HG02970 (cell line): ENCODE data around the gene GTPBP3.
"Not testable (repeated sequence)": the region's sequence is repeated elsewhere in the genome, so short reads cannot be mapped to it uniquely, and the experiment has no call there.

ENCODE experiments used
- ATAC-seq: cut with Tn5 transposase; IDR thresholded peaks from one replicate; pipeline ENCODE4 v1.9.1; 2021; ENCODE audit warnings: mild to moderate bottlenecking, moderate library complexity, moderate number of reproducible peaks; ENCODE audit not compliant: unreplicated experiment, low FRiP score

Gene GTPBP3

DNA sequence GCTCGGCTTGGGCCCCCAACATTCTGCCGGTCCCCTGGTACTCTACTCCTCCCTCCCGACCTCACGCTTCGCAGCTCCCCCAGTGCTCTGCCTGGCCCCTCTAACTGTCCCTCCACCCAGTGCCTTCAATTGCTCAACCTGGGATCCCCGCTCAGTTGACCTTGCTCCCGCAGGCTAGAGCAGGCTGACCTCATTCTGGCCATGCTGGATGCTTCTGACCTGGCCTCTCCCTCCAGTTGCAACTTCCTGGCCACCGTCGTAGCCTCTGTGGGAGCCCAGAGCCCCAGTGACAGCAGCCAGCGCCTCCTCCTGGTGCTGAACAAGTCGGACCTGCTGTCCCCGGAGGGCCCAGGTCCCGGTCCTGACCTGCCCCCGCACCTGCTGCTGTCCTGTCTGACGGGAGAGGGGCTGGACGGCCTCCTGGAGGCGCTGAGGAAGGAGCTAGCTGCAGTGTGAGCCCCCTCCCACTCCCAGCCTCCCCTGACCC, 3.6 kb downstream of the GTPBP3 start:
- ATAC-seq, result no peak

- no peak for ATAC-seq
Measured at GRCh38 chr19:17341386-17341785, 4.0 kb downstream of the GTPBP3 start.

DNA sequence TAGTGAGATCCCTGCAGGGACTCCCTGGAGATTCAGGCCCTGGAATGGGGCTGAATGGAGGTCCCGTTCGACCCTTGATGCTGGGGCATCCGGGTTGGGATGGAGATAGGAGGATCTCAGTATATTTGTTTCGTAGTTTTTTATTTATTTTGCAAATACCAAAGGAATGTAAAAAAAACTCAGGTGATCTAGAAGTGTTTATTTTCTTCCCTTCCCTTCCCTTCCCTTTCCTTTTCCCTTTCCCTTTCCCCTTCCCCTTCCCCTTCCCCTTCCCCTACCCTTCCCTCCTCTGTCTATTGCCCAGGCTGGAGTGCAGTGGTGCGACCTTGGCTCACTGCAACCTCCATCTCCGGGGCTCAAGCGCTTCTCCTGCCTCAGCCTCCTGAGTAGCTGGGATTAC, 4.5 kb downstream of the GTPBP3 start:
- no peak for ATAC-seq

DNA sequence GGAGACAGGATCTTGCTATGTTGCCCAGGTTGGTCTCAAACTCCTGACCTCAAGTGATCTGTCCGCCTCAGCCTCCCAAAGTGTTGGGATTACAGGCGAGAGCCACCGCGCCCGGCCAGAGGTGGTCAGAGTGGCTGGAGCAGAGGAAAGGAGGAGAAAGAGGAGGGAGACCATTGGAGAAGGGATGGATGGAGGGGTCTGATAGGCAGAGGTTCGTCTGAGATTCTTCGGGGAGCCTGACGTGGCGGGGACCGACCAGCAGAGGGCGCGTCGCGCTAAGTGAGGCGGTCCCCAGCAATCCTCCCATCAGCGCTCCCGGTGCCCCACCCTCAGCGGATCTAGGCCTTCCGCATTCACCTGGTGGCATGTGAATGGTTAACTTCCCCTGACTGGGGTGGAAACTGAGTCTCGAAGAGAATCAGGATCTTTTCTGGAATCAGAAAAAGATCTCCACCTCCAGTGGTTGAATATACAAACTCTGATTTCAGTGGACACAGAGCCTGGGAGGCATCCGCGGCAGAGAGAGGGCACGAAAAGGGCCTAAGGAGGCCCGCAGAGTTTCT, 8.8 kb downstream of the GTPBP3 start:
- no peak for ATAC-seq

DNA sequence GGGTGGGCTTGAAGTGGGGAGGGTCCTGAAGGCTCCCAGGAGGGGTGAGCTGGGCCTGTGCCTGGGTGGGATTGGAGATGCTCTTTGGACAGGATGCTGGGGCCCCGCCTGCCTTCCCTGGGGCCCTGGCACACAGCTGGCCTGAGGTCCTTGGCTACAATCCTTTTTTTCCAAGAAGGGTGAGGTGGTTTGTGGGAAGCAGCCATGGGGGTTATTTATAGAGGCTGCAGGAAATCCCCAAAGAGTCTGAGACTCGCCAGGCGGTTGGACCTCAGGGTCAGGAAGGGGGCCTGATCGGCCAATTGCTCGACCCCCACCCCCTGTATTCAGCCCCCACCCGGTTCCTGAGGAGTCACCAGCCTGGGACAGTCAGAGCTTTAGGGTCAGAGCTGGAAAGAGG, 10.0 kb downstream of the GTPBP3 start:
- ATAC-seq, result no peak

DNA sequence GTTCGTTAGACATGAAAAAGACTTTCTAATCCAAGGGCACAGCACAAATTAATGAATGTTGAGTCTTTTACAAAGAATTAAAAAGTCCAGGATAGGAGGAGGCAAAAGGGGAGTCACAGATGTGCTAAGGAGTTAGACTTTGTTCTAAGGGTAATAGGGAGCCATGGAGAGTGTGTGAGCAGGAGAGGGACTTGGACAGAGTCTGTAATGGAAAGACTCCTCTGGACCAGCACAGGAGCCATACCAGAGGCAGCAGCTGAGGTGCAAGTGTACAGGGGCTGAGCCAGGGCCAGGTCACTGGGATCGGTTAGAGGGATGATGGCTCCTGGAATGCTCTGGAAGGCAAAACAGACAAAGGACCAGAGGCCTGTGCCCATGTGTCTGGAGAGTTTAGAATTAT, 10.5 kb downstream of the GTPBP3 start:
- ATAC-seq, result no peak

DNA sequence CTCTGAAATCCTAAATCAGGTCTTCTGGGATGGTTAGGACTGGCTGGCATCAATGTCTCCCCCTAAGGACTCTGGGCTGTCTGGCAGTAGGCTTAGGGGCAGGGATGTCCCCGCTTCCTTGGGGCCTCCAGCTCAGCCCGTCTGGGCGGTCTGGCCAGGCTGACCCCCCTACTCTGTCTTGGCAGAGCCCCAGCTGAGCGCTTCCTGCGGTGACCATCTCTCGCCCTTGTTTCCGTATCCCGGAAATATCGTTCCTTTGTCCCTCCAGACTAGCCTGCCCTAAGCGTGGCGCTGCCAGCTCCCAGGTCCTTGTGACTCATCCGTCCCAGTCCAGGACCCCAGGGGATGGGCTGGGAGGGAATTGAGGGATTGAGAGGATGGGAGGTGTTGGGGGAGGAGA, 11.3 kb downstream of the GTPBP3 start:
- no peak for ATAC-seq

DNA sequence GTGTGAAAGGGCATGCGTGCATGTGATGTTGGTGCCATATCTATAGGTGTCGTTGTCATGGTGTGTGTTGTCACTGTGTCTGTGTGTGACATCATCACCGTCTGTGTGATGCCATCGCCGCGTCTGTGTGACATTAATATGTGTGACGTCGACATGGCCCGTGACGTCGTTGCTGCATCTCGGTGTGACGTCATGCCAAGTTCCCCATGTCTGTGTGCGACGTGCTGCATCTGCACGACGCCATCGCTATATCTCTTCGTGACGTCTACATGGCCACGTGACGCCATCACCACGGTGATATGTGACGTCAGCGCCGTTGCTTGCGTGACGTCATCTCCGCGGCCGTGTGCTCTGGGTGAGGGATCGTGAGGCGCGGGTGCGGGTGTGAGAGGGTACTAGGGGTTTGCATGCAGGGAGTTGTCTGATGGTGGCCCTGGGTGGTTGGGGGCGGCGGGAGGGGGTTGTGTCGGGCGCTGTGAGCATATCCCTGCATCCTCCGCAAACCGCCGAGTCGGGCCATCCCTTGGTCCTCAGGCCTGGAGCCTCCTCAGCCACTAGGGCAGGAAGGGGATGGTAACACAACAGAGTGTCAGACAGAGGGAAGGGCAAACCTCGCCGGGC, 14.6 kb downstream of the GTPBP3 start:
- ATAC-seq, result no peak

DNA sequence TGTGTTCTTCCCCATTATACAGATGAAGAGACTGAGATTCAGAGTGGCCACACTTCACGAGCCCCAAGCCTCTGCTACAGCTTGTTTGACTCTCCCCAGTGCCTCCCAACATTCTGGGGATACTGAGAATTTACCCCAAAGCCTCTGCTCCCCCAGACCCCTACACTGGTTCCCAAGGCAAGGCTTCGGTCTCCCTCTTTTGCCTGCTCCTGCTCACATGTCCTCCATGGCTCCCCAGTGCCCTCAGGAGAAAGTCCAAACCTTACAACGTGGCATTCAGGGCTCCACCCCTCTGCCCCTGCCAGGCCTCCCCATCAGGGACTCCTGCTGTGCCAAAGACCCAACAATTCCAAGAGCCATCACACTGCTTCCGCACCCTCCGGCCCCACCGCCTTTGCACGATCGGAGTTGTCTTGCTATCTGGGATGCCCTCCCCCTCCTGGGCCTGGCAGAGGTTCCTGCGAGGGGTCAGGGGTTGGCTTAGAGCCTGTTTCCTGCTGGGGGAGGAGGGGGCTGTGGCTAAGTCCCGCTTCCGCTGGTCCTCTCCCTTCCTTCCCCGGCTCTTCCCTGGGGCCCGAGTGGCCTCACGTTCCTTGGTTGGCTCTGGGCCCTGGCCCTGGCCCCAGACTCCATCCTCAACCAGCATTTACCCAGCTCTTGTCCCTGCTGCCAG, 15.4 kb downstream of the GTPBP3 start:
- no peak for ATAC-seq

DNA sequence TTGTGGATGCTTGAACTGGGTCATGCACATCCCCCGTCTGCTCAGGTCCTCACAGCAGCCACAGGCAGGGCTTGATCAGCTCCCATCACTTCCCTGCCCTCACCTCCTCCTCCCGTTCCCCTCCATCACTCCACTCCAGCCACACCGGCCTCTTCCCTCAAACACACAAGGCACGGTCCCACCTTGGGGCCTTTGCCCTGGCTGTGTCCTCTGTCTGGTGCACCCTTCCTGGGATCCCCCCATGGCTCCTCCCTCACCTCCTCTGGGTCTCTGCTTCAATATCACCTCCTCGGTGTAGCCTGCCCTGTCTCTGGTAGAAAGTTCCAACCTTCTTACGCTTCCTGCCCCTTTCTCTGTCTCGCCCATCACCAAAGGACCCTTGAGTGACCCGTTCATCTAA, 16.0 kb downstream of the GTPBP3 start:
- ATAC-seq, result no peak

- ATAC-seq, result no peak
Measured at GRCh38 chr19:17357078-17357666, 19.8 kb downstream of the GTPBP3 start.

DNA sequence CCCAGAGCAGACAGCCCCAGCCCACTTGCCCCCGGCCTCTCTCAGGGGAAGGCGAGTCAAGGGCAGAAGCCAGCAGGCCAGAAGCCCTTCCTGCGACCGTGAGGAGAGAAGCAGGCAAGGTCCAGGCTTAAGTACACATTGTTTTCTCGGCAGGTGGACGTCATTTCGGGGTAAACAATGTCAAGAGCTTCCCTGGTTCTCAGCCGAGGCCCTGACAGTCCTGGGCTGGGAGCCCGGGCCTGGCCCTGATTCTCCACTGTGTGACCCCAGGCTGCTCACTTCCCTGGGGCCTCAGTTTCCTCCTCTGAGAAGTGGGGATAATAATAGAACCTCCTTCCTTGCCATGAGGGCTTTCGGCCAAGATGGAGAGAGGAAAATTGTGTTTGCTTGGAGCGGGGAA, 20.4 kb downstream of the GTPBP3 start:
- ATAC-seq, result no peak

- no peak for ATAC-seq
Measured at GRCh38 chr19:17358395-17358794, 21.0 kb downstream of the GTPBP3 start.

- ATAC-seq, result no peak
Measured at GRCh38 chr19:17359905-17360800, 22.8 kb downstream of the GTPBP3 start.

DNA sequence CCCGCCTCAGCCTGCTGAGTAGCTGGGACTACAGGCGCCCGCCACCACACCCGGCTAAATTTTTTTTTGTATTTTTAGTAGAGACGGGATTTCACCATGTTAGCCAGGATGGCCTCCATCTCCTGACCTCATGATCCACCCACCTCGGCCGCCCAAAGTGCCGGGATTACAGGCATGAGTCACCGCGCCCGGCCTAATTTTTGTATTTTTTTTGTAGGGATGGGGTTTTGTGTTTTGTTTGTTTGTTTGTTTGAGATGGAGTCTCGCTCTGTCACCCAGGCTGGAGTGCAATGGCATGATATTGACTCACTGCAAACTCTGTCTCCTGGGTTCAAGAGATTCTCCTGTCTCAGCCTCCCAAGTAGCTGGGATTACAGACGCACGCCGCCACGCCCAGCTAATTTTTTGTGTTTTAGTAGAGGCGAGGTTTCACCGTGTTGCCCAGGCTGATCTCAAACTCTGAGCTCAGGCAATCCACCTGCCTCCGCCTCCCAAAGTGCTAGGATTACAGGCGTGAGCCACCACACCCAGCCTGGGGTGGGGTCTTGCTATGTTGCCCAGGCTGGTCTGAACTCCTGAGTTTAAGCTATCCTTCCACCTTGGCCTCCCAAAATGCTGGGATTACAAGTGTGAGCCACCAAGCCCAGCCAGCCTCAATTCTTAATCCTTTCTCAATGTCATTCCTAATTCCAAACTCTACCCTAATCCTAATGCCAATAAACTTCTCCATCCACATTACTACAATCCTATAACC, 26.7 kb downstream of the GTPBP3 start:
- ATAC-seq, result not testable (repeated sequence)

GRCh38 chr19:17365361-17365760, 28.0 kb downstream of the GTPBP3 start:
- no peak for ATAC-seq

DNA sequence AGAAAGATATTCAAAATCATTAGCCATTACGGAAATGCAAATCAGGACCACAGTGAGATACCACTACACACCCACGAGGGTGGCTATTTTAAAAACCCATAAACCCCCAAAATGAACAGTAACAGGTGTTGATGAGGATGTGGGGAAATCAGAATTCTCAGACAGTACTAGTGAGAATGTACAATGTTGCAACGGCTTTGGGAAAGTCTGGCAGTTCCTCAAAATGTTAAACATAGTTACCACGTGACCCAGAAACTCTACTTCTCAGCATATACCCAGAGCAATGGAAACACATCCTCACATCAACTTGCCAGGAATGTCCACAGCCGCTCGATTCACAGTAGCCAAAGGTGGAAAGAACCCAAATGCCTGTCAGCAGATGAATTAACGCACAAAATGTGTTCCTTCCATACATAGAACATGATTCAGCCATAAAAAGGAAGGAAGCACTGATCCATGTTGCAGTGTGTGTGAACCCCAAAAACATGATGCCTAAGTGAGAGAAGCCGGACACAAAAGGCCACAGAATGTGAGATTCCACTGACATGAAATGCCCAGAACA, 32.8 kb downstream of the GTPBP3 start:
- no peak for ATAC-seq

GRCh38 chr19:17376935-17377600, 39.7 kb downstream of the GTPBP3 start, which contains the start of gene PLVAP:
Gene PLVAP, minus strand, starts transcription at chr19:17377342. Its CDS starts 54 bp downstream, at chr19:17377288.
- no peak for ATAC-seq

- ATAC-seq, result no peak
Measured at GRCh38 chr19:17378271-17378670, 40.9 kb downstream of the GTPBP3 start.
